A204.1 (cell line): Measurements from ENCODE around the gene COL17A1.

Experiments used
- FAIRE-seq: peaks from 2 replicates; lab custom pipeline; 2012; peaks lifted over from hg19 to GRCh38; lab: Jason Lieb, UNC

The COL17A1 gene

DNA sequence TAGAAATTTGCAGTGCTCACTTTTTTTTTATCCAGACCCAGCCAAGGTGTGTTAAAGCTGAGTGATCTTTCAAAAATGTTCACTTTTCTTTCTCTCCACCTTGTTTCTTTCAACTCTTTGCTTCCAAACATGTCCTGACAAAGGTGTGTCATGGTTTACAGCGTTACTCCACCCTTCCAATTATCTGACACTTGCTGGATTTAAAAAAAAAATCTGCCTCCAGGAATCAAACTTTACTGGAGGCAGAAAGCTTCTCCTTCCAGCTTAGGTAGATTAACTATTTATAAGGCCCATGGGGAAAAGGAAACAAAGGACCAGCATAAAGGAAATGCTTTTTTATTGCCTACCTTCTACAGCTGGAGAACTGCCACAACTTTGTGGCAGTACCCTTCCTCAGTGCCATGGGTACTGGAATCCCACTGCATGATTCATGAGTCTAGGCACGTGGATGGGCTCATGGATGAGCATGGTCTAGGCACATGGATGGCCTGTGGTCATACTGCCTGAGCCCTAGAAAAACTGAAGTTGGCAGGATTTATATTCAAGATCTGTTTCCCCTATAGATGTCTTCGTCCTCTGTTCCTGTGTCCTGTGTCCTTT is at the start of gene COL17A1:
TSS of gene COL17A1 (minus strand) at position 80 of the 600 bp plus-strand sequence. CDS start 5,207 bp downstream, outside the sequence.
- no peak for FAIRE-seq

DNA sequence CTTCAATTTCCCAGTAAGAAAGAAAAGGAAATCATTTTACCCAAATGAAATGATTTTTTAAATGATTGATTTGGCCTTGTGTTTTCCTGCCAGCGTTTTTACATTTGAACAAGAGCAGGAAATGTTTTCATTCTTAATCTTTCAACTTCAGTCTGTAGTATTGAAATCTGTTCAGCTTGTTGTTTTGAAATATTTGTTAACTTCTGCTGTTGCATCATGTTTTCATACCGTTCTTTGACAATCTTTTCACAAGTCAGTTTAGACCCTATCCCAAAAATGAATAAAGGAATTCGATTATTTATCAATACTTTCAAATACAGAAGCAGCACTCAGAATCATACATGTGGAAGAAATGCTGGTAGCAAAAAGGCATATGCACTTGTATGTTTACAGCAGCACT is 44.4 kb upstream of the COL17A1 start:
- FAIRE-seq = peak; percentile 48

DNA sequence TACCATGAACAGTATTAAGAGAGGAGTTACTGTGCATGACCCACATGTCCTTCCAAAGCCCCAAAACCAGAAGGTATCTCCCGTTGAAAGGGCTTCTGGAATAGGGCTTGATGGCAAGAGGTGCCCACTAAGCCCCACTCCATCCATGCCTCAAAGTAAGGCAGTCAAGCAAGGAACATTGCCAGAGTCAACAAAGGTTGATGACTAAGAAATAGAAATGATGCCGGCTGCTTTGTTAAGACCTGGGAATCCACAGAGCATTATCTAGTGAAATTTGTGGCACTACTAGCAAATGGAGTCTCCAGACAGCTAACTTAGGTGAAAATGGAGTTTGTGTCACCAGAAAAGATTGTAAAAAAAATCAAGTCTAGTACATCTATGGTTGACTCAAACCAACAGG is 42.5 kb upstream of the COL17A1 start:
- FAIRE-seq = no peak

DNA sequence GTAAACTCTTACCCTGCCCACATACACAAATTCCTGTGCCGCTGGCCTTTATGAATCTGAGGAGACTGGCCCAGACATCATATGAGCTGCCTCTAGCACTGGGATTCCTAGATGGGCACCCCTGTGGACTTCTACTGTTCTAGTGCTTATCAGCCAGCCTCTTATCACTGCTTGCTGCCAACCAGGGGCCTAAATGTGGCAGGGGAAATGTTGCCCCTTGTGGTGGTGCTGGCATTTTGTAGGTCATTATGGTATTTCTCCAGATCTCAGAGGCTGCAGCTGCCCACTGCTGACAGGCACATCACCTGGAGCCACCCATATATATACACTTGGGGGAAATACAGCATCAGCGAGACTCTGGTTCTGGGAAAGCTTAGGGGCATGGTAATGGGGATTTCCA is 41.7 kb upstream of the COL17A1 start:
- FAIRE-seq = no peak

DNA sequence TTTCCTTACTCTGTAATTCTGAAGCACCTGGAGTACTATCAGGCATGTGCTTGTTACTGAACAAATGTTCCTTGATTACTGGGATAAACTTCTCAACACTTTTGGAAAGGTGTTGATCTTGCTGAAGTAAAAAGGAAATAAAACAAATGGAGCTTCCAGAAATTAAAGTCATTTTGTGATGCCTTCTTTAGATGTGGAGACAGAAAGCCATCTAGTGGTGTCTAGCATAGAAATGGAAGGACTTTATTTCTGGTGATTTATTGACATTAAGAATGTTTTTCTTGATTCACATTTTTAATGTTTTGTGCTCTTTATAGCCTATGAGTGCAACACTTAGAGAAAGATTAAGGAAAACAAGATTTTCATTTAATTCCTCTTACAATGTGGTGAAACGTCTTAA is 37.7 kb upstream of the COL17A1 start:
- FAIRE-seq = peak; percentile 93

DNA sequence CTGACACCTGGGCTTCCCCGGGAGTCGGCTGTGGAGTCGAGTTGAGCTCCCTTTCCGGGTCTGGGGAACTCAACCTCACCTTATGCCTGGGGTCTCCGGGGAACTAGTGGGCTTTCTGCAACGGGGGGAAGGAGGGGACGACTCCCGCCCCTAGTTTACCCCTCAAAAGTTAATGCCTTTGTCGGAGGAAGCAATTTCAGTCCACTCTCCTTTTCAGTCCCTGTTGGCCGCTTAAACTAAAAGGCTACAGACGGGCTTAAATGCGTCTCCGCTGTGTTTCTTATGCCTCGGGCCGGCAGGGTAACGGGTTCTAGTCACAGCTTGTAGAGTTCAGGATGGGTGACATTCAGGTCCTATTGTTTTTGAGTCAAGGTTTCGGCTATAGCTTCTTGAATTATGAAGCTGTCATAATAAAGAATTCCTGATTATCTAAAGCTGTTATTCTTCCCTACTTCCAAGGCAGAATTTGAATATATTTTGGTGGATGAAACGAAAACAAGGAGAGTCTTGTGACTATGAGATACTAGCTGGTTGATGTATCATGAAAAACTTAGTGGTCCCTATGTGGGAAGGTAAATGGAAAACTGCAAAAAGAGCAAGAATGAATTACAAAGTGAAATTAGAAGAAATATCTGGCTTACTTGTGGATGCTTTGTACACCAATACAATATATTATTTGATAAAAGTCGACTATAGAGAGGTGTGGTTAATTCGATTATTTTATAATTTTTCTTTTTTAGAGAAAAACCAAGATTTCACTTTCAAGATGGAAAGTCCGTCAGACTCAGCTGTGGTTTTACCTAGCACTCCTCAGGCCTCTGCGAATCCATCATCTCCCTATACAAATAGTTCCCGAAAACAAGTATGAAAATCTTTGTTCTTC is 36.8 kb upstream of the COL17A1 start:
- FAIRE-seq = no peak

DNA sequence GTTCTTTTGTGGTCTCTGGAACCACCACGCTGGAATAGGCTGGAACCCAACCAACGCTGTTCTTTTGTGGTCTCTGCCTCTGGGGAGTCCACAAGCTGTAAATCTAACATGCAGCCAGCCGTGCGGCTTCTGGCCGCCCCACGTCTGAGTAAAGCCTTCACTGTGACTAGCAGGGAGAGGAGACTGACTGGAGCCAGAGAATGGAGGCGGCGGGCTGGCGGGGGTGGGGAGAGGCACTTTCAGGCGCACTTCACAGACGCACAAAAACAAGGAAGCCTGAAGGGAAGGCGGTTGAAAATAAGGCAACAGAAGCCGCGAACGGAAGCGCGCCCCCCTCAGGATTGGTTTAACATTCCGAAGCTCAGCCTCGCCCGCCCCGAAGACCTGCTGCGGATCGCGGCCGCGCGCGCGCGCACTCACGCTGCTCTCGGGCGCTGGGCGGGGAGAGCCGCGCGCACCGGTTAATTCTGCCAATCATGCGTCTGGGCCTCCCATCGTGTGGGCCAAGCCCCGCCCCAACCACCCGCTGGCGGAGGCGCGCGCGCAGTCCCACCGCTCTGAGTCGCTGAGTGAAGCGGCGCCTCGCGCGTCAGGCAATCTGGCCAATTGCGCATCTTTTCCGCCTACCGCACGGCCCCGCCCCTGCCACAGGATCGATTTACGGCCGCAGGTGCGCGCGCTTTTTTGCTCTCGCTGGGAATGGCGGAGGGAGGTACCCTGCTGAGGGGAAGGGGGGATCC is 36.0 kb upstream of the COL17A1 start, which contains the start of gene SFR1:
TSS of gene SFR1 (plus strand) at position 687 of the 740 bp plus-strand sequence. CDS start at position 700, 13 bp downstream.
- peak; percentile 97 for FAIRE-seq

DNA sequence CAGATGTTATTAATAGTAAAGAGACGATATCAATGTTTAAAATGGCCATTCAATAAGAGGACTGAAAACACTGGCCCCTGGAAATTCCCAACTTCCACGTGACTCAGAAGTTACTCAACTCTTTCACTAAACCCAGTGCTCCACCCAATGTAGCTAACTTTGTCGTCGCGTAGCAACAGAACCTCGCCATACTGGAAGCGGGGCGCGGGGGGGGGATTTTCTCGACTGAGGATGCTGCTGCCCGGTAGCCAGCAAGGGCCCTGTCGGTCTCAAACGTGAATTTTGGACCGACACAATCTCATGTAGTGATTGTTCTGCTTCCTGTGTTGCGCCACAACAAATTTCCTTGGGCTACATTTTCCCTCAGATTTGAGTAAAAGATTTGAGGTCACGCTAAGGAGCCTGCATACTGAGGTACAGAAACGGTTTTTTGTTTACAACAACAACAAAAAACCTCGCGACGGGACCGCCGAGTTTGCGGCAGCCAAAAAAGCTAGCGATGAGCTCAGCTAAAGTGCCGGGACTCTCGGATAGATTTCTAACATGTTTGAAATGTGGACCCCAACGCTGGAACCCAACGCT is 35.3 kb upstream of the COL17A1 start:
- peak; percentile 94 for FAIRE-seq

DNA sequence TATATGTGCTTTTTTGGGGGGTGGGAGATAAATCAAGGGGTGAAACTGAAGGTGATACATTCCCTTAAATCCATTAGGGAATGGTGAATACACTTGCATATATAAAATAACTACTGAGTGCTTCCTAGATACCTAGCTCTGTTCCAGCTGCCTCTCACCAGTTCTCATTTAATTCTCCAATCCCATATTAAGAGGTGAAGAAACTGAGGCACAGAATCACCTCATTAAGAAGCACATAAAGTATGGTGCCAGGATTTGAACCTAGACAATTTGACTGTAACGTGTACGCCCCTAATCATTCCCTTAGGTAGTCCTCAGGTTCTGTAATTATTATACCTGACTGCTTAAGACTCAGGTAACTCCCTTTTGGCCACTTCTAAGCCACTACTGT is 34.8 kb upstream of the COL17A1 start:
- FAIRE-seq = no peak

DNA sequence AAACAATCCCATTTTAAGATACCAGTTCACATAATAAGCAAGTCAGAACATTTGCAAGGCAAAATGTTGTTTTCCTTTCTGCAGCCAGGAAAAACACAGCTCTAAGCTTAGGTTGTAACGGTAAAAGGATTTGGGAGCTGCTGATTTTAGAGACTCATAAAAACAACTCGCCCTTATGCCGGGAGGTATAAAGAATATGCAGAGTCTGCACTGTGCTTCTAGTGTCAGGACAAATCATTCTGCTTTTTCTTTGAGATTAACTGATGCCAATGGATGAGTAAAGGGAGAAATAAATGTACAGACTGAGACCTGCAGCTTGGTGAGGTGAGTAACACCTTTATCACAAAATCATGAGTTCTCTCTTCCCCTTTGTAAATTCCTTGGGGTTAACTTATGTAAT is 34.3 kb upstream of the COL17A1 start:
- no peak for FAIRE-seq

DNA sequence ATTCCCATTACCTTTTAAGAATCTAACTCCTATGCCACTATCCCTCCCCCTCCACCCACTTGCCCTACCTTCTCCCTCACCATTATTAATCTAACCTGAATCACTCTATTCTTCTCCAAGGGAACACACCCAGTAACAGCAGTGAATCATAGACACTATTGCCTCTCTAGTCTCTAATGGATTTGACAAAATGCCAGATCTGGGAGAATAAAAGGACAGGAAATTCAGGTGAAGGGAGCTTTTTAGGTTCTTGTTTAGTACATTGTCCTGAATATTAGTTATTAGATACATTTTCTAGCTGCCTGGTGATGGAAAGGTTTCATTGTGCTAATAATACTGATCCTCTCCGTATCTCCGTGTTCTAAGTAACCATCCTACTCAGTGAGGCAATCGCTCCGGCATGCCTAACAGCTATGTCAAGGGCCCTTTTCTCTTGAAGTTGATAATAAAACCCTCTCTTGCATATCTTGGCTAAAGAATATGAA is 32.2 kb upstream of the COL17A1 start:
- no peak for FAIRE-seq

DNA sequence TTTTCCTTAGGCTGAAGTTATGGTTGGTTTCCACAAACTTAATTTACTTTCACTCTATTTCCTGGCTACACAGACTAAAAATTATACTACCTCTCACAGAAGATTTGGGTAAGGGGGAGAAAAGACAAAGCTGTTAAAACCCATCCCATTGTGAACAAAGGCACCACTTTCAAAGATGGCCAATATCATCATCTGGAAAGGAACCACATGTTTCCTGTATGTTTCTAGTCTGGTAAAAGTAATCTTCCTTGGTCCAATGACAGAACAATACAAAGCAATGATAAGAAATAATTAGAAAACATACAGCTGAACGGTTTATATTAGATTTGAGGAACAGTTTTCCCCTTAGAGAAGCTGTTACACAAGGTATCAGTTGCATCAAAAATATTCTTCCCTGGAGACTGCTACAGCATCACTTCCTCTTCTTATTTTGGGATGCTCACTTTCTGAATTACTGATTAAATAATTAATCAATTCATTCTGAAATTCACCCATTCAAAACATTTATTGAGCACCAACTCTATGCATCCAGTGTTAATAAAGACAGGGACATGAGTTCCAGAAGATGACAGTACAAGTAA is 27.8 kb upstream of the COL17A1 start:
- FAIRE-seq = no peak

DNA sequence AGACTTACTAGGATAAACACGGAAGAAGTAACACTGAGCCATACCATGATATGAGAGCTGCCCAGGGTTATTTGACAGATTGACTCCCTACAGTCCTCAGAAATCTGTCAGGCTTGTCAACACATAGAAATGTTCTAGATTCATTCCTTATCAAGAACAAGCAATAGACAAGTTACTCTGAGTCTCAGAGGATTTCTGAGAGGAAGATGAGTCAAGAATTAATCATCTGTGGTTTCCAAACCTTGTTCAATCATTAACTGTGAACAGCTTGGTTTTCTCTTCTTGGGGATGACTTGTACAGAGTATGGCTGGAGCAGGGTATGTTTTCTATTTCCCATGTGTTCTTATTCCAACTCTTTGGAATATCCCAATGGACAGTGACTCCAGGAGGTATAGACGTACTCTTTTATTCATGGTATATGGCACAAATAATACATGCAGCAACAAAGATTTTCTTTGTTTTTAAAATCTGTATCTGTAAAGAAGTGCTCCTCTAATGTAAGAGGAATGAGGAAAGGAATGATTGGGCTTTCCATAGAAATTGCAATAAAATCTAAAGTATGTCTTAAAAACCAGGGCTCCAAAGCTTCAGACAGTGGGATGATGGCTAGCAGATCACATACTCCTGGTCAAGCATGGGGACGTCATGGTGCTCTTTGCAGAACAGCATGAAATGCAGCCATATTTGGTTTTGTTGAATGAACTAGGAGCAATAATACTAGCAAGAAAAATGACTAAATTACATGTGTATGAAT is 24.4 kb upstream of the COL17A1 start:
- no peak for FAIRE-seq

DNA sequence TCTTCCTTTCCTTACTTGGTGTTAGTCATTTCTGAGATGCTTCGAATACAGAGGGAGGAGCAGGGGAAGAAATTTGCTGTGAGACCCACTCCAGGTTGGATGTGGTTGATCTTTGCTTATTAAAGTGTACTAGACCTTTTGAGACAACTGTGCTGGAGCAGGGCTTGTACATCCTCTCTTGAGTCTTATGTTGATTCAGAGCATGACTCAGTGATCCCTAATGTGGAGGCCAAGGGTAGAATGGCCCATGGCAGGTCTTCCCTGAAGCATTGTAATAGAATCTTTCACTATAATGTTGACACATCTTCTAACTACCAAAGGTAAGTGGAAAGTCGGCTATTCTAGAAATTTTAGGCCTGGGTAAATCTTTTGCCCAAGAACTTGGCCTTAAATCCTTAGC is 19.2 kb upstream of the COL17A1 start:
- no peak for FAIRE-seq

DNA sequence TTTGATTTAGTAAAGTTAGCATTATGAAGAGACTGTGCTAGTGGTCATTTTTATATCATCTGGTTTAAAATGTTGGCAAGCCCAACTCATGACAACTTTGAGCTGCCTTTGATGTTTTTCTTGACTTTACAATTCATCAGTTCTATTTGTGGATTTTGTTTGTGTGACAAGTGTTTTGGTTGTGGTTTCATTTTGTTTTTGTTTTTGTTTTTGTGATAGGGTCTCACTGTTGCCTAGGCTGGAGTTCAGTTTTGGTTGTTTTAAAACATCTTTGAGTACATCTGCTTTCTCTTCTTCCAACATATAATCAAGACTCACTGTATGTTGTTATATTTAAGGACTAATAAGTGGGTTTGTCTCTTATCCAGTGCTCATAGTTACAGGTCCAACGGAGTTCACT is 18.7 kb upstream of the COL17A1 start:
- FAIRE-seq = no peak

DNA sequence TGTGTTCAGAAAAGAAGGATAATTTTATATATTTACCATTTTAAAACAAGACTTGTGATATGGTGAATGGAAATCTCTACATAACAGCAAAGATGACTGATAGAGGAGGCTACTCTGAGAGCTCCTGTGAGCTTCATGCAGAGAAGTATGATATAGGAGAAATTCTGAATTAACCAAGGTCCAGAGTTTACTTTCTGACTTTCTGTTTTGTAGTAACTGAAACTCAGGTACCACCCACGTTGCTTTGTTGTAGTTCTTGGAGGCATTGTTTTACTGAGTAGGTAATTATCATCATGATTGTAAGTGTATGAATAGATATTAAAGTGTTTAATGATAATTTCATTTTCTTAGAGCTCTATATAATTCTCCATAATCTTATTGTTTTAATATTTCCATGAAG is 18.3 kb upstream of the COL17A1 start:
- no peak for FAIRE-seq

DNA sequence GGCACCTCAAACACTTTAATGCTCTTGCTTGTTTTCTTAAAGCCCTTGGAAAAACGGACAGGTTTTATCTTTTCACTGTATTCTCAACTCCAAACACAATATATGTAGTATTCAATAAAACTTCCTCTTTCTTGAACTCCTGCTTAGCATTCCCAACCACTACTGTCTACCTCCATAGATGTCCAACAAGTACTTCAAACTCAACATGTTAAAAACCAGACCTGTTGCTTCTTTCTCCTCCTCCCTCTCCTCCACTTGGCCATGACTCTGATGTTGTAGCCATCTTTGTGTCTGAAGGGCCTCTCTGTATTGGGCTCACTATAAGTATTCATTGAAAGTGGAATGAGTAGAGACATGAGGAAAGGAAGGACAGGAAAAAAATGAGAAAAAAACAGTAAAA is 16.2 kb upstream of the COL17A1 start:
- FAIRE-seq = no peak

DNA sequence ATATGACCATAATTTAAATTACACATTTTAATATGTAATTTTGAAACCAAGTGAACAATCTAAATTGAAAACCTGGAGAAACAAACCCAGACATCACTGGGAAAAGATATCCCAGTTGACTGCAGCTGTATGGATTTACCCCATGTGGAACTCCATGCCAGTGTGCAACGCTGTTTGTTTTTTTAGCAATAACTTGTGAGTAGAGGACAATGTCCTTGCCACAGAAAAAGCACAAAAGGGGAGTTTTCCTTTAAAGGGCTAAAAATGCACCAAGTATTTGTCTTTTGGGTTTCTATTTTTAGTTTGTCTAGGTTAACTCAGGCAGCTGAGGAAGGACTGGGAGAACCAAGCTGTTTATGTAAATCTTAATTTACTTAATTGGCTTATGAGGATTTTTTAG is 15.1 kb upstream of the COL17A1 start:
- no peak for FAIRE-seq

DNA sequence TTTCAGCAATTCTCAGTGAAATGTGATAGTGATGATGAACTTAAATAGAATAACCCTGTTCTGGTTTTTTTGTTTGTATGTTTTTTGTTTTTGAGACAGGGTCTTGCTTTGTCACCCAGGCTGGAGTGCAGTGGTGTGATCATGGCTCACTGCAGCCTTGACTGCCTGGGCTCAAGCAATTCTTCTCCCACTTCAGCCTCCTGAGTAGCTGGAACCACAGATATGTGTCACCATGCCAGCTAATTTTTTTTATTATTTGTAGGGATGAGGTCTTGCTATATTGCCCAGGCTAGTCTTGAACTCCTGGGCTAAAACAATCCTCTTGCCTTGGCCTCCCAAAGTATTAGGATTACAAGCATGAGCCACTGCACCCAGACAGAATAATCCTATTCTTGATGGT is 14.3 kb upstream of the COL17A1 start:
- FAIRE-seq = no peak

DNA sequence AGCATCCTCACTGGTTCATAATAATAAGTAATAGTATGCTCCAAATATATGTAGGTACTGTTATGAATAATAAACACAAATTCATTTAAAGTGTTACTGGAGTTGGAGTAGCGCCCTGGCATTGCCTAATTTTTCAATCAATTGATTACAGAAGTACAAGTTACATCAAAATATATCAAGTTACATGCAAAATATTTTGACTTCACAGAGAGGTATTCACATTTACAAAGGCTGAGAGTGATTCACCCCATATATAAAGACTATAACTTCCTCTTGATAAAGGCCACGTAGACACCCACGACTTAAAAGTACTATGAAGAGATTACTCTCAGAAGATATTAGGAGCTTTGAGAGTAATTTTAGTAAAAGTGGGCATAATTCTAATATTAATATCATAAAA is 13.6 kb upstream of the COL17A1 start:
- no peak for FAIRE-seq

DNA sequence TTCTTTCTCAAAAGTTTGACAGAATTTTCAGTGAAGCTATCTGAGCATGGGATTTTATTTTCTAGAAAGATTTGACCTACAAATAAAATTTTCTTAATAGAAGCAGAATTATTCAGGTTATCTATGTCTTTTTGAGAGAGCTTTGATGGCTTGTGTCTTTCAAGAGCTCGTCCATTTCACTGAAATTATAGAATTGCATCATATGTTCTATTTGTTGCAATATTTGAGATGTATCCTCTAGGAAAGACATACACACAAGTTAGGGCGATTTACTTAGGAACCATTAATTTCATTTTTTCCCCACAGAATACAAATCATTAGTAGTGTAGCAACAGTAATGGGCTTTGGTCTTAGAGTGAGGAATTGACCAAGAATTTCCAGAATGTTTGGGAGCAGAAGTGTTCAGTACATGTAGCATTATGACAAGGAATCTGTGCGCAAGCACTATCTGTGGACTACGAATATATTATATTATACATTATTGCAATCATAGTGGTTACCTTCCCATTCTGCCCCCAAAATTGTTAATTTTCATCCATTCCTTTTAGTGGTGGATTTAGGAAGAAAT is 12.8 kb upstream of the COL17A1 start:
- no peak for FAIRE-seq
